ENCODE data around the gene INHBC.
"Not testable (repeated sequence)": the region's sequence is repeated elsewhere in the genome, so short reads cannot be mapped to it uniquely, and the experiment has no call there.

Gene INHBC

GRCh38 chr12:57429473-57430111 is 5.0 kb upstream of the INHBC start:
- no peak for DNase-seq

GRCh38 chr12:57430112-57430930 is 4.3 kb upstream of the INHBC start:
- DNase-seq: no peak

GRCh38 chr12:57430931-57431566 is 3.5 kb upstream of the INHBC start, which contains the start of gene R3HDM2:
Gene R3HDM2 (minus strand): TSS chr12:57431043. CDS start chr12:57310428, 120,615 bp downstream.
- DNase-seq: peak; percentile 96

GRCh38 chr12:57431654-57432188 is 2.9 kb upstream of the INHBC start:
- no peak for DNase-seq

GRCh38 chr12:57433370-57433769 is 1.2 kb upstream of the INHBC start:
- no peak for DNase-seq

GRCh38 chr12:57435293-57435692 is 709 bp downstream of the INHBC start:
- no peak for DNase-seq

- no peak for DNase-seq
Measured at GRCh38 chr12:57438400-57438799, 3.8 kb downstream of the INHBC start.

GRCh38 chr12:57439762-57440266 is 5.2 kb downstream of the INHBC start:
- DNase-seq: no peak

GRCh38 chr12:57441393-57441792 is 6.8 kb downstream of the INHBC start:
- not testable (repeated sequence) for DNase-seq

GRCh38 chr12:57441846-57442427 is 7.4 kb downstream of the INHBC start:
- no peak for DNase-seq

- not testable (repeated sequence) for DNase-seq
Measured at GRCh38 chr12:57444337-57444736, 9.8 kb downstream of the INHBC start.

- DNase-seq: no peak
Measured at GRCh38 chr12:57444744-57445143, 10.2 kb downstream of the INHBC start.

- DNase-seq: no peak
Measured at GRCh38 chr12:57446292-57446960, 11.8 kb downstream of the INHBC start.

- no peak for DNase-seq
Measured at GRCh38 chr12:57448669-57449068, 14.1 kb downstream of the INHBC start.

GRCh38 chr12:57449375-57449774 is 14.8 kb downstream of the INHBC start:
- DNase-seq: no peak

GRCh38 chr12:57450057-57450456 is 15.5 kb downstream of the INHBC start:
- no peak for DNase-seq

GRCh38 chr12:57451233-57451778 is 16.7 kb downstream of the INHBC start:
- no peak for DNase-seq

GRCh38 chr12:57452181-57452936 is 17.8 kb downstream of the INHBC start:
- DNase-seq: peak; percentile 31

- peak; percentile 58 for DNase-seq
Measured at GRCh38 chr12:57452937-57453509, 18.4 kb downstream of the INHBC start.

GRCh38 chr12:57454213-57454565 is 19.6 kb downstream of the INHBC start:
- no peak for DNase-seq
